ENCODE results near the gene ZFHX3. TPM values are rescaled to one million over a fixed set of nuclear protein-coding genes. Genes with fewer than 3 reads are reported as not detected.

Gene ZFHX3
- total RNA-seq, 1 donor from 2014 or later, result 34.8 TPM

- peaks cover 24 to 79% of the 10 kb centered on the region in 2 donors for H3K4me1 ChIP-seq
Measured at GRCh38 chr16:72988569-72988968, 59.4 kb downstream of the ZFHX3 start.

GRCh38 chr16:72987480-72987901 lies 60.4 kb downstream of the ZFHX3 start:
- no peaks in the 10 kb centered on the region for H3K36me3 ChIP-seq

More at GRCh38 chr16:72988569-72988968, 59.4 kb downstream of the ZFHX3 start:
- no peak for TF ChIP-seq CTCF (IDR thresholded peaks at IDR 0.05)
- intact Hi-C loops (cut with DNase I), result no loop called here
- DNase-seq (ENCODE audit: low spot score in 2 of 2), result no peak
- H3K9me3 ChIP-seq, result no peaks in the 10 kb centered on the region
- H3K4me3 ChIP-seq, result no peak overlapping the region
- no peaks in the 10 kb centered on the region for H3K27me3 ChIP-seq
- peak overlapping the region; percentile 92 for H3K27ac ChIP-seq
- no peaks in the 10 kb centered on the region for H3K36me3 ChIP-seq

GRCh38 chr16:72985995-72986394 lies 61.9 kb downstream of the ZFHX3 start:
- DNase-seq (ENCODE audit: low spot score in 2 of 2), result peak in 1 of 2 donors; percentile 76
- H3K4me3 ChIP-seq, result peak overlapping the region in 1 of 2 donors; percentile 23
- intact Hi-C loops (cut with DNase I), result no loop called here

More at GRCh38 chr16:72987480-72987901, 60.4 kb downstream of the ZFHX3 start:
- Histone ChIP-seq H3K4me3 (no peak overlapping the region), H3K27me3 (no peaks in the 10 kb centered on the region), H3K27ac (peak overlapping the region; percentile 92), H3K4me1 (peaks cover 24 to 78% of the 10 kb centered on the region in 2 donors), H3K9me3 (no peaks in the 10 kb centered on the region)
- intact Hi-C loops (cut with DNase I), result no loop called here
- TF ChIP-seq CTCF (IDR thresholded peaks at IDR 0.05), result no peak
- DNase-seq (ENCODE audit: low spot score in 2 of 2), result no peak

GRCh38 chr16:72985148-72985941 lies 62.6 kb downstream of the ZFHX3 start:
- Histone ChIP-seq H3K4me3 (peak overlapping the region in 1 of 2 donors; percentile 23), H3K36me3 (no peaks in the 10 kb centered on the region), H3K27ac (peak overlapping the region; percentile 92), H3K4me1 (peaks cover 24 to 64% of the 10 kb centered on the region in 2 donors), H3K9me3 (no peaks in the 10 kb centered on the region), H3K27me3 (no peaks in the 10 kb centered on the region)
- intact Hi-C loops (cut with DNase I), result no loop called here
- no peak for TF ChIP-seq CTCF (IDR thresholded peaks at IDR 0.05)
- peak in 1 of 2 donors; percentile 87 for DNase-seq (ENCODE audit: low spot score in 2 of 2)

More at GRCh38 chr16:72985995-72986394, 61.9 kb downstream of the ZFHX3 start:
- Histone ChIP-seq H3K27ac (peak overlapping the region; percentile 92), H3K9me3 (no peaks in the 10 kb centered on the region), H3K4me1 (peaks cover 24 to 66% of the 10 kb centered on the region in 2 donors), H3K27me3 (no peaks in the 10 kb centered on the region), H3K36me3 (no peaks in the 10 kb centered on the region)
- TF ChIP-seq CTCF (IDR thresholded peaks at IDR 0.05), result no peak

GRCh38 chr16:72983728-72984350 lies 64.1 kb downstream of the ZFHX3 start:
- no peaks in the 10 kb centered on the region for H3K9me3 ChIP-seq
- no peak for DNase-seq (ENCODE audit: low spot score in 2 of 2)
- peak overlapping the region; percentile 92 for H3K27ac ChIP-seq
- H3K4me1 ChIP-seq, result peaks cover 19 to 62% of the 10 kb centered on the region in 2 donors
- no peak overlapping the region for H3K4me3 ChIP-seq
- no peaks in the 10 kb centered on the region for H3K36me3 ChIP-seq
- TF ChIP-seq CTCF (IDR thresholded peaks at IDR 0.05), result no peak
- H3K27me3 ChIP-seq, result no peaks in the 10 kb centered on the region
- intact Hi-C loops (cut with DNase I), result no loop called here
